Caco-2 (cell line): ENCODE data around the gene ARNT2. TPM values are rescaled to one million over a fixed set of nuclear protein-coding genes. Genes with fewer than 3 reads are reported as not detected.

Source experiments
- BruUV-seq: library from RNA; stranded (reverse); fragments of 400-500 nt; replicated peaks from 2 replicates; lab custom pipeline; 2021; lab: Mats Ljungman, UMichigan
- CTCF ChIA-PET: fragments of 300-600 bp; sonication (Branson Sonifier 250); formaldehyde crosslinking; loops from one replicate; lab custom pipeline; 2022; ENCODE audit warnings: antibody characterized with exemption; lab: Charles Lee
- POLR2A ChIA-PET: fragments of 300-600 bp; sonication (Branson Sonifier 250); formaldehyde crosslinking; loops from one replicate; lab custom pipeline; 2022; ENCODE audit warnings: antibody characterized with exemption; lab: Charles Lee
- DNase-seq, 2 experiments: peaks; one replicate each; pipeline versions ENCODE4 v3.0.0 to v3.0.0-alpha.2; 2020 to 2022
- H3K27me3 ChIP-seq: replicated peaks from 2 replicates; pipeline ENCODE4 v1.6.0; 2011; ENCODE audit warnings: low read length; ENCODE audit not compliant: control insufficient read depth, insufficient read depth
- H3K36me3 ChIP-seq: 2 replicates; pipeline ENCODE4 v1.5.1; 2011; ENCODE audit warnings: low read length; ENCODE audit not compliant: control insufficient read depth, insufficient read depth
- H3K4me1 ChIP-seq: fragments of 250-450 bp; sonication (Bioruptor Pico); 2 replicates; pipeline ENCODE4 v1.5.1; 2020; ENCODE audit warnings: mild to moderate bottlenecking
- H3K4me3 ChIP-seq: 2 replicates; pipeline ENCODE4 v1.5.1; 2011; ENCODE audit warnings: low read depth, mild to moderate bottlenecking, control low read depth, low read length
- H3K9me3 ChIP-seq: fragments of 250-450 bp; sonication (Bioruptor Pico); 2 replicates; pipeline ENCODE4 v1.5.1; 2020; ENCODE audit warnings: mild to moderate bottlenecking, moderate library complexity
- H3K27ac Mint-ChIP-seq: one replicate; pipeline ENCODE4 v1.8.0; 2022; ENCODE audit warnings: mixed read lengths; ENCODE audit not compliant: unreplicated experiment
- H3K27me3 Mint-ChIP-seq: one replicate; pipeline ENCODE4 v1.8.0; 2022; ENCODE audit warnings: mixed read lengths; ENCODE audit not compliant: insufficient read depth, unreplicated experiment
- H3K36me3 Mint-ChIP-seq: one replicate; pipeline ENCODE4 v1.8.0; 2022; ENCODE audit warnings: mild to moderate bottlenecking, mixed read lengths; ENCODE audit not compliant: insufficient read depth, unreplicated experiment
- H3K4me1 Mint-ChIP-seq: one replicate; pipeline ENCODE4 v1.8.0; 2022; ENCODE audit warnings: low read depth, mixed read lengths; ENCODE audit not compliant: unreplicated experiment
- H3K4me3 Mint-ChIP-seq: one replicate; pipeline ENCODE4 v1.8.0; 2022; ENCODE audit warnings: mild to moderate bottlenecking, moderate library complexity, mixed read lengths; ENCODE audit not compliant: unreplicated experiment
- H3K9me3 Mint-ChIP-seq: one replicate; pipeline ENCODE4 v1.8.0; 2022; ENCODE audit warnings: mixed read lengths; ENCODE audit not compliant: unreplicated experiment
- intact Hi-C: fragments of 100-400 bp; cut with micrococcal nuclease; formaldehyde crosslinking; loops from one replicate; pipeline ENCODE4 v1.10.0; 2022; ENCODE audit not compliant: unreplicated experiment
- total RNA-seq: library from RNA; stranded (reverse); gene quantifications from 2 replicates; pipeline ENCODE4 v1.2.3, GENCODE V29; 2022
- TF ChIP-seq, protein P1 (sequence below), 2 experiments: fragments of 200-600 bp in 1 of 2; IDR thresholded peaks; 1 replicate in 1 of 2; 2 replicates in 1 of 2; pipeline versions ENCODE4 v1.5.1 to v1.8.0; 2011 to 2022; ENCODE audit warnings: antibody characterized with exemption in 1 of 2, control low read depth in 1 of 2, inconsistent platforms in 1 of 2, low read depth in 1 of 2, low read length in 1 of 2, mild to moderate bottlenecking in 1 of 2, moderate library complexity in 1 of 2; ENCODE audit not compliant: insufficient read depth in 1 of 2, severe bottlenecking in 1 of 2, unreplicated experiment in 1 of 2

The ARNT2 gene
- total RNA-seq, 1 experiment from 2014 or later = 0.23 TPM

GRCh38 chr15:80476036-80476435 is 71.9 kb downstream of the ARNT2 start:
- BruUV-seq = no TSS peak
- peaks cover 2% of the 10 kb centered on the region for H3K27me3 Mint-ChIP-seq
- CTCF ChIA-PET = interaction anchor here (1.2 kb wide), 1 partner anchor 300 kb away, joined by 3 read pairs; no protein-coding TSS in a partner anchor
- no peak overlapping the region for H3K4me3 Mint-ChIP-seq
- no peak for DNase-seq
- TF ChIP-seq, protein P1, sequence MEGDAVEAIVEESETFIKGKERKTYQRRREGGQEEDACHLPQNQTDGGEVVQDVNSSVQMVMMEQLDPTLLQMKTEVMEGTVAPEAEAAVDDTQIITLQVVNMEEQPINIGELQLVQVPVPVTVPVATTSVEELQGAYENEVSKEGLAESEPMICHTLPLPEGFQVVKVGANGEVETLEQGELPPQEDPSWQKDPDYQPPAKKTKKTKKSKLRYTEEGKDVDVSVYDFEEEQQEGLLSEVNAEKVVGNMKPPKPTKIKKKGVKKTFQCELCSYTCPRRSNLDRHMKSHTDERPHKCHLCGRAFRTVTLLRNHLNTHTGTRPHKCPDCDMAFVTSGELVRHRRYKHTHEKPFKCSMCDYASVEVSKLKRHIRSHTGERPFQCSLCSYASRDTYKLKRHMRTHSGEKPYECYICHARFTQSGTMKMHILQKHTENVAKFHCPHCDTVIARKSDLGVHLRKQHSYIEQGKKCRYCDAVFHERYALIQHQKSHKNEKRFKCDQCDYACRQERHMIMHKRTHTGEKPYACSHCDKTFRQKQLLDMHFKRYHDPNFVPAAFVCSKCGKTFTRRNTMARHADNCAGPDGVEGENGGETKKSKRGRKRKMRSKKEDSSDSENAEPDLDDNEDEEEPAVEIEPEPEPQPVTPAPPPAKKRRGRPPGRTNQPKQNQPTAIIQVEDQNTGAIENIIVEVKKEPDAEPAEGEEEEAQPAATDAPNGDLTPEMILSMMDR (IDR thresholded peaks at IDR 0.05; ENCODE audit: insufficient read depth in 1 of 2, low read depth in 1 of 2, low read length in 1 of 2, severe bottlenecking in 1 of 2, unreplicated experiment in 1 of 2) = no peak
- H3K27ac Mint-ChIP-seq = no peak overlapping the region
- POLR2A ChIA-PET = no interaction called here
- intact Hi-C loops = no loop called here
- Histone ChIP-seq H3K4me3 (no peak overlapping the region), H3K9me3 (peaks cover 4% of the 10 kb centered on the region; the same call in 1 of the 2 replicates), H3K27me3 (no peaks in the 10 kb centered on the region), H3K4me1 (no peaks in the 10 kb centered on the region), H3K36me3 (no peaks in the 10 kb centered on the region)
- no peaks in the 10 kb centered on the region for H3K9me3 Mint-ChIP-seq
- no peaks in the 10 kb centered on the region for H3K4me1 Mint-ChIP-seq
- no peaks in the 10 kb centered on the region for H3K36me3 Mint-ChIP-seq

DNA sequence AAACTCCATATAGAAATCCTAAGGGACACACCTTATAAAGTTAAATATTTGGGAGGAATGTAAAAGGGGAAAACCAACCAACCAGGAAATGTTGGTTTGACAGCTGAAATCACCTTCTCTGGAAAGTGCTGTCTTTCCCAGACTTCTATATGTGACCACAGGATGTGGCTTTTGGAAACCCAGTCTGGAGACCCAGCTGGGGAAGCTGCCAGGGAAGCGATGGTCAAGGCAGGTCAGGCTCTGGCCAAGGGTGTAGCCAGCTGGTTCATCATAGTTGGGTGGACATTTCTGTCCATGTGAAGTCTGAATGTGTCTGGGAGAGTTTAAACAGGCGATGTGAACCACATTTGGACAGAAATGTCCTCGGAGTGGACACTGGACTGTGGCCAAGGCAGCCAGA is 73.9 kb downstream of the ARNT2 start:
- intact Hi-C loops = no loop called here
- H3K4me1 Mint-ChIP-seq = no peaks in the 10 kb centered on the region
- no peaks in the 10 kb centered on the region for H3K36me3 ChIP-seq
- H3K36me3 Mint-ChIP-seq = no peaks in the 10 kb centered on the region
- no peak overlapping the region for H3K27ac Mint-ChIP-seq
- ChIA-PET CTCF (no interaction called here), POLR2A (no interaction called here)
- peaks cover 4% of the 10 kb centered on the region; the same call in 1 of the 2 replicates for H3K9me3 ChIP-seq
- H3K27me3 ChIP-seq = no peaks in the 10 kb centered on the region
- DNase-seq = no peak
- no peaks in the 10 kb centered on the region for H3K9me3 Mint-ChIP-seq
- H3K27me3 Mint-ChIP-seq = no peaks in the 10 kb centered on the region
- no peaks in the 10 kb centered on the region for H3K4me1 ChIP-seq
- BruUV-seq = no TSS peak
- TF ChIP-seq, protein P1 (IDR thresholded peaks at IDR 0.05; ENCODE audit: insufficient read depth in 1 of 2, low read depth in 1 of 2, low read length in 1 of 2, severe bottlenecking in 1 of 2, unreplicated experiment in 1 of 2) = no peak
- H3K4me3 ChIP-seq = no peak overlapping the region
- no peak overlapping the region for H3K4me3 Mint-ChIP-seq

DNA sequence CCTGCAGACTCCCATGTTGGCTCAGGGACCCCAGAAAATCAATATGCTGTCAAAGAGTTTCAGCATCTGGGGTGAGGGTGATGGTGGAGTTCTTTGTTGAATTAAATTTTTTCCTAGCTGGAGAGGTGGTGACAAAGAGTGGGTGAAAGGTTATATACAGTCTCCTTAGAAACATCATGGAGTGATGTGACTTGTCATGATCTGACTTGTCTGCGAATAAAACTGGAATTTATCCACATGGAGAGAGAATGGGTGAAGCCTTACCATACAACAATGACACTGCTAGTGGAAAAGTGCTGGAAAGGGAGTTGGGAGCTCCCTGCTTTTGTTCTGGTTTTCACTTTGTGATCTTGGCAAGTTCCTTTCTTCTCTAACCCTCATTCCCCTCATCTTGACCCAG is 75.0 kb downstream of the ARNT2 start:
- H3K4me3 Mint-ChIP-seq = no peak overlapping the region
- POLR2A ChIA-PET = no interaction called here
- TF ChIP-seq, protein P1 (IDR thresholded peaks at IDR 0.05; ENCODE audit: insufficient read depth in 1 of 2, low read depth in 1 of 2, low read length in 1 of 2, severe bottlenecking in 1 of 2, unreplicated experiment in 1 of 2) = no peak
- intact Hi-C loops = no loop called here
- no peak overlapping the region for H3K4me3 ChIP-seq
- H3K27me3 Mint-ChIP-seq = no peaks in the 10 kb centered on the region
- no peaks in the 10 kb centered on the region for H3K36me3 ChIP-seq
- no peaks in the 10 kb centered on the region for H3K4me1 Mint-ChIP-seq
- no peaks in the 10 kb centered on the region for H3K4me1 ChIP-seq
- no peaks in the 10 kb centered on the region for H3K9me3 Mint-ChIP-seq
- H3K27me3 ChIP-seq = no peaks in the 10 kb centered on the region
- peaks cover 4% of the 10 kb centered on the region; the same call in 1 of the 2 replicates for H3K9me3 ChIP-seq
- H3K36me3 Mint-ChIP-seq = no peaks in the 10 kb centered on the region
- H3K27ac Mint-ChIP-seq = no peak overlapping the region
- no TSS peak for BruUV-seq
- CTCF ChIA-PET = no interaction called here
- DNase-seq = no peak
